Mucosa of descending colon (tissue), 3 donors: ENCODE measurements around the gene GALNTL6. TPM values are rescaled to one million over a fixed set of nuclear protein-coding genes. Genes with fewer than 3 reads are reported as not detected.

Source experiments
- ATAC-seq: fragments of 200-7000 bp; cut with Tn5 transposase; one replicate; pipeline ENCODE4 v1.9.1; 2020; ENCODE audit warnings: mild to moderate bottlenecking, moderate library complexity
- DNase-seq, 3 donors: peaks; one replicate each; pipeline ENCODE4 v3.0.0-alpha.2; 2020
- H3K36me3 ChIP-seq: fragments of 200-600 bp; one replicate; pipeline ENCODE4 v1.8.0; 2021; ENCODE audit warnings: low read depth, mild to moderate bottlenecking
- H3K4me1 ChIP-seq: fragments of 200-600 bp; one replicate; pipeline ENCODE4 v1.8.0; 2021; ENCODE audit warnings: low read depth, mild to moderate bottlenecking
- H3K4me3 ChIP-seq: fragments of 200-600 bp; one replicate; pipeline ENCODE4 v1.8.0; 2021; ENCODE audit warnings: mild to moderate bottlenecking
- H3K9me3 ChIP-seq: fragments of 200-600 bp; one replicate; pipeline ENCODE4 v1.8.0; 2021; ENCODE audit warnings: mild to moderate bottlenecking
- CTCF ChIP-seq: fragments of 200-600 bp; IDR thresholded peaks from one replicate; pipeline ENCODE4 v1.8.0; 2022; ENCODE audit warnings: antibody characterized with exemption, mild to moderate bottlenecking
- intact Hi-C, 2 donors: fragments of 100-400 bp; cut with DNase I in 1 of 2; cut with micrococcal nuclease in 1 of 2; formaldehyde crosslinking; loops; one replicate each; pipeline versions ENCODE4 v1.11.0 to v1.11.1; 2022; cut with DNase I, micrococcal nuclease
- total RNA-seq, 3 donors: library from RNA; stranded (reverse); fragmentation: NEBNext Ultra II Directional in 2 of 3; extraction: Animal tissue kit (Norgen Biotek cat#: 25700) in 2 of 3; gene quantifications; one replicate each; pipeline versions ENCODE4 v1.2.1 to v1.2.4, GENCODE V29; 2021 to 2023
- donor health status: DM: no; HTN: no; CAD: no; lungs with moderate emphysema.
- donor health status: DM: no; HTN: no; CAD: no.
- donor health status: DM: no; HTN: yes; CAD: no.

The GALNTL6 gene
- total RNA-seq, 3 donors from 2014 or later, result 0.12 to 0.27 (median 0.19) TPM

- ATAC-seq (no peak), DNase-seq (no peak)
- Histone ChIP-seq H3K9me3 (no peaks in the 10 kb centered on the region), H3K4me3 (no peak overlapping the region), H3K36me3 (no peaks in the 10 kb centered on the region), H3K4me1 (peaks cover 6% of the 10 kb centered on the region)
- intact Hi-C loops, result no loop called here
- no peak for TF ChIP-seq CTCF
Measured at GRCh38 chr4:173009129-173009823, 1196.1 kb downstream of the GALNTL6 start.

- H3K4me3 ChIP-seq, result no peak overlapping the region
- no peaks in the 10 kb centered on the region for H3K9me3 ChIP-seq
- H3K36me3 ChIP-seq, result no peaks in the 10 kb centered on the region
- no peak for TF ChIP-seq CTCF
- intact Hi-C loops, result loop anchor here (5.0 to 10.0 kb wide), 2 partner anchors 242 to 405 kb away; no protein-coding TSS in a partner anchor
- ATAC-seq, result no peak
- H3K4me1 ChIP-seq, result no peaks in the 10 kb centered on the region
- no peak for DNase-seq
Measured at GRCh38 chr4:173012608-173013007, 1199.4 kb downstream of the GALNTL6 start.

- Histone ChIP-seq H3K4me1 (no peaks in the 10 kb centered on the region), H3K9me3 (no peaks in the 10 kb centered on the region), H3K36me3 (no peaks in the 10 kb centered on the region), H3K4me3 (no peak overlapping the region)
- intact Hi-C loops, result loop anchor here (5.0 to 10.0 kb wide), 2 partner anchors 241 to 404 kb away; no protein-coding TSS in a partner anchor
- DNase-seq, result peak in 1 of 3 donors; percentile 75
- TF ChIP-seq CTCF, result peak; percentile 45
- ATAC-seq, result peak; percentile 79
Measured at GRCh38 chr4:173013232-173013930, 1200.2 kb downstream of the GALNTL6 start.

GRCh38 chr4:173014113-173014558, 1200.9 kb downstream of the GALNTL6 start:
- Histone ChIP-seq H3K4me1 (no peaks in the 10 kb centered on the region), H3K36me3 (no peaks in the 10 kb centered on the region), H3K9me3 (no peaks in the 10 kb centered on the region), H3K4me3 (no peak overlapping the region)
- intact Hi-C loops, result loop anchor here (5.0 to 10.0 kb wide), 2 partner anchors 241 to 403 kb away; no protein-coding TSS in a partner anchor
- TF ChIP-seq CTCF, result no peak
- DNase-seq (no peak), ATAC-seq (peak; percentile 51)

GRCh38 chr4:173014836-173015235, 1201.6 kb downstream of the GALNTL6 start:
- DNase-seq, result no peak
- no peak for TF ChIP-seq CTCF
- no peak overlapping the region for H3K4me3 ChIP-seq
- H3K36me3 ChIP-seq, result no peaks in the 10 kb centered on the region
- no peaks in the 10 kb centered on the region for H3K4me1 ChIP-seq
- ATAC-seq, result no peak
- H3K9me3 ChIP-seq, result no peaks in the 10 kb centered on the region
- intact Hi-C loops, result loop anchor here (5.0 to 10.0 kb wide), 2 partner anchors 240 to 402 kb away; no protein-coding TSS in a partner anchor
